Neural cell (in vitro differentiated cells): ENCODE results near the gene ITPKB.

Experiments used
- EP300 ChIP-seq: fragments of 450-650 bp; conservative IDR thresholded peaks from 2 replicates; pipeline ENCODE4 v1.6.1; 2014; ENCODE audit warnings: antibody characterized with exemption, mild to moderate bottlenecking, moderate library complexity; ENCODE audit not compliant: poor library complexity, severe bottlenecking
- EZH2 ChIP-seq: fragments of 200-600, 300-800 bp; shearing (Covaris generic), sonication (generic); IDR thresholded peaks from 2 replicates; pipeline ENCODE4 v1.6.1; 2014; ENCODE audit warnings: antibody characterized with exemption, low read length, borderline replicate concordance, mild to moderate bottlenecking; ENCODE audit not compliant: insufficient read depth, poor library complexity, severe bottlenecking
- MXI1 ChIP-seq: fragments of 450-650 bp; conservative IDR thresholded peaks from 2 replicates; pipeline ENCODE4 v1.6.1; 2014; ENCODE audit warnings: antibody characterized with exemption, mild to moderate bottlenecking; ENCODE audit not compliant: poor library complexity, severe bottlenecking
- POLR2AphosphoS5 ChIP-seq: IDR thresholded peaks from 2 replicates; pipeline ENCODE4 v1.6.1; 2012
- RAD21 ChIP-seq: fragments of 450-650 bp; conservative IDR thresholded peaks from 2 replicates; pipeline ENCODE4 v1.6.1; 2014; ENCODE audit warnings: antibody characterized with exemption, mild to moderate bottlenecking, moderate library complexity
- TAF1 ChIP-seq: IDR thresholded peaks from 2 replicates; pipeline ENCODE4 v1.6.1; 2012; ENCODE audit warnings: low read depth
- TF ChIP-seq, protein P1 (sequence below): fragments of 450-650 bp; IDR thresholded peaks from 2 replicates; pipeline ENCODE4 v1.5.1; 2014; ENCODE audit warnings: antibody characterized with exemption, mild to moderate bottlenecking, moderate library complexity; ENCODE audit not compliant: poor library complexity, severe bottlenecking

GRCh38 chr1:226607821-226608220 is 131.3 kb downstream of the ITPKB start:
- TF ChIP-seq POLR2AphosphoS5 = no peak
- TF ChIP-seq EZH2 = no peak
- TF ChIP-seq, protein P1, sequence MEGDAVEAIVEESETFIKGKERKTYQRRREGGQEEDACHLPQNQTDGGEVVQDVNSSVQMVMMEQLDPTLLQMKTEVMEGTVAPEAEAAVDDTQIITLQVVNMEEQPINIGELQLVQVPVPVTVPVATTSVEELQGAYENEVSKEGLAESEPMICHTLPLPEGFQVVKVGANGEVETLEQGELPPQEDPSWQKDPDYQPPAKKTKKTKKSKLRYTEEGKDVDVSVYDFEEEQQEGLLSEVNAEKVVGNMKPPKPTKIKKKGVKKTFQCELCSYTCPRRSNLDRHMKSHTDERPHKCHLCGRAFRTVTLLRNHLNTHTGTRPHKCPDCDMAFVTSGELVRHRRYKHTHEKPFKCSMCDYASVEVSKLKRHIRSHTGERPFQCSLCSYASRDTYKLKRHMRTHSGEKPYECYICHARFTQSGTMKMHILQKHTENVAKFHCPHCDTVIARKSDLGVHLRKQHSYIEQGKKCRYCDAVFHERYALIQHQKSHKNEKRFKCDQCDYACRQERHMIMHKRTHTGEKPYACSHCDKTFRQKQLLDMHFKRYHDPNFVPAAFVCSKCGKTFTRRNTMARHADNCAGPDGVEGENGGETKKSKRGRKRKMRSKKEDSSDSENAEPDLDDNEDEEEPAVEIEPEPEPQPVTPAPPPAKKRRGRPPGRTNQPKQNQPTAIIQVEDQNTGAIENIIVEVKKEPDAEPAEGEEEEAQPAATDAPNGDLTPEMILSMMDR = no peak
- TF ChIP-seq RAD21 = no peak
- no peak for TF ChIP-seq EP300
- no peak for TF ChIP-seq MXI1
- TF ChIP-seq TAF1 = no peak
